A549 (cell line): ENCODE results near the gene GJB1. TPM values are rescaled to one million over a fixed set of nuclear protein-coding genes. Genes with fewer than 3 reads are reported as not detected.

Source experiments
- ATAC-seq, 2 experiments: fragments of 200-7000 bp in 1 of 2; fragments of >200 bp in 1 of 2; cut with Nextera tagmentation in 1 of 2; cut with Tn5 transposase in 1 of 2; 3 replicates each; pipeline versions ENCODE4 v1.8.0 to v1.9.1; 2018 to 2020; ENCODE audit warnings: mild to moderate bottlenecking in 1 of 2, moderate library complexity in 1 of 2
- CTCF ChIA-PET: fragments of 300-600 bp; sonication (Branson Sonifier 250); formaldehyde crosslinking; extraction: SDS; loops from one replicate; lab custom pipeline; 2021; ENCODE audit warnings: antibody characterized with exemption, inconsistent platforms; lab: Yijun Ruan, JAX
- POLR2A ChIA-PET: fragments of 350-600 bp; formaldehyde crosslinking; extraction: SDS; loops from one replicate; lab custom pipeline; 2021; ENCODE audit warnings: antibody characterized with exemption, inconsistent platforms; lab: Yijun Ruan, JAX
- DNase-seq, 2 experiments: peaks; one replicate each; pipeline versions ENCODE4 v3.0.0 to v3.0.0-alpha.2; 2011 to 2016; ENCODE audit warnings: low read depth in 1 of 2, low spot score in 1 of 2
- FAIRE-seq: peaks from 2 replicates; lab custom pipeline; 2011; peaks lifted over from hg19 to GRCh38; lab: Jason Lieb, UNC
- H3K27ac ChIP-seq, 2 experiments: fragments of >200 bp; sonication (Bioruptor Twin); formaldehyde crosslinking; 3 replicates each; pipeline ENCODE4 v1.5.1; 2016 to 2017
- H3K4me1 ChIP-seq: fragments of >200 bp; sonication (Bioruptor Twin); formaldehyde crosslinking; 3 replicates; pipeline ENCODE4 v1.6.1; 2016
- H3K4me2 ChIP-seq: fragments of >200 bp; sonication (Bioruptor Twin); formaldehyde crosslinking; 3 replicates; pipeline ENCODE4 v1.6.1; 2016
- H3K4me3 ChIP-seq: fragments of >200 bp; sonication (Bioruptor Twin); formaldehyde crosslinking; 3 replicates; pipeline ENCODE4 v1.5.1; 2016
- H3K9me3 ChIP-seq: fragments of >200 bp; sonication (Bioruptor Twin); formaldehyde crosslinking; 3 replicates; pipeline ENCODE4 v1.6.1; 2016
- CBX2 ChIP-seq: fragments of 200-600 bp; sonication (generic); IDR thresholded peaks from 2 replicates; pipeline ENCODE4 v1.6.1; 2016; ENCODE audit warnings: low read depth, mild to moderate bottlenecking, borderline replicate concordance
- CHD4 ChIP-seq: fragments of 200-600 bp; sonication (generic); IDR thresholded peaks from 2 replicates; pipeline ENCODE4 v1.6.1; 2016; ENCODE audit warnings: antibody characterized with exemption, mild to moderate bottlenecking, borderline replicate concordance
- EHMT2 ChIP-seq: fragments of 200-600 bp; sonication (generic); IDR thresholded peaks from 2 replicates; pipeline ENCODE4 v1.6.1; 2016; ENCODE audit warnings: antibody characterized with exemption, low read depth, mild to moderate bottlenecking, moderate library complexity
- FOXS1 ChIP-seq: fragments of 250-450 bp; sonication (Bioruptor Pico); IDR thresholded peaks from 2 replicates; pipeline ENCODE4 v1.5.0; 2020; ENCODE audit warnings: mild to moderate bottlenecking, moderate library complexity
- GATA3 ChIP-seq: IDR thresholded peaks from 2 replicates; pipeline ENCODE4 v1.6.1; 2012; ENCODE audit warnings: borderline replicate concordance
- HDAC2 ChIP-seq: fragments of 200-600 bp; sonication (generic); IDR thresholded peaks from 2 replicates; pipeline ENCODE4 v1.6.1; 2016
- HEYL ChIP-seq: fragments of 250-450 bp; sonication (Bioruptor Pico); IDR thresholded peaks from 2 replicates; pipeline ENCODE4 v1.8.0; 2021; ENCODE audit warnings: mild to moderate bottlenecking, moderate library complexity
- HOXB5 ChIP-seq: fragments of 250-450 bp; sonication (Bioruptor Pico); IDR thresholded peaks from 2 replicates; pipeline ENCODE4 v1.5.0; 2020; ENCODE audit warnings: mild to moderate bottlenecking, moderate library complexity
- JUN ChIP-seq, 2 experiments: fragments of >200 bp; sonication (Bioruptor Twin); formaldehyde crosslinking; IDR thresholded peaks; 2 replicates in 1 of 2; 3 replicates in 1 of 2; pipeline ENCODE4 v1.6.1; 2016 to 2017
- JUNB ChIP-seq: fragments of >200 bp; sonication (Bioruptor Twin); formaldehyde crosslinking; IDR thresholded peaks from 2 replicates; pipeline ENCODE4 v1.6.1; 2016
- KDM1A ChIP-seq: fragments of 200-600 bp; sonication (generic); IDR thresholded peaks from 2 replicates; pipeline ENCODE4 v1.6.1; 2016; ENCODE audit warnings: low read depth, mild to moderate bottlenecking
- POLR2A ChIP-seq: IDR thresholded peaks from 2 replicates; pipeline ENCODE4 v1.6.1; 2012; ENCODE audit warnings: mild to moderate bottlenecking, low read length
- POLR2AphosphoS2 ChIP-seq: conservative IDR thresholded peaks from 2 replicates; pipeline ENCODE4 v1.6.1; 2012; ENCODE audit warnings: low read length, improper control_type of control experiment, inconsistent platforms
- RAD21 ChIP-seq, 2 experiments: fragments of >200 bp in 1 of 2; sonication (Bioruptor Twin) in 1 of 2; formaldehyde crosslinking in 1 of 2; IDR thresholded peaks in 1 of 2; conservative IDR thresholded peaks in 1 of 2; 2 replicates in 1 of 2; 3 replicates in 1 of 2; pipeline ENCODE4 v1.6.1; 2012 to 2018; ENCODE audit warnings: inconsistent platforms in 1 of 2
- RCOR1 ChIP-seq: fragments of 150-350 bp; IDR thresholded peaks from 2 replicates; pipeline ENCODE4 v1.6.1; 2014; ENCODE audit warnings: antibody characterized with exemption, low read length, low read depth
- ZC3H11A ChIP-seq: fragments of 450-650 bp; IDR thresholded peaks from 2 replicates; pipeline ENCODE4 v1.6.1; 2014; ENCODE audit warnings: antibody characterized with exemption, mild to moderate bottlenecking
- WGBS: methylation state at CpG from one replicate; pipeline ENCODE4 v1.1.6; 2017; ENCODE audit errors: missing lambda C conversion rate; 5-methylcytosine and 5-hydroxymethylcytosine counted together
- polyA plus RNA-seq, 4 experiments: library from polyadenylated mRNA; depleted of rRNA in 3 of 4; stranded (reverse); fragments of >200 nt; fragmentation: RNase III in 1 of 4; extraction: RNeasy Plus Mini Kit Qiagen cat#74134 plus additional on column Dnase treatment in 1 of 4; gene quantifications; 2 replicates in 3 of 4; 3 replicates in 1 of 4; pipeline ENCODE4 v1.2.3, GENCODE V29; 2011 to 2017
- TF ChIP-seq, protein P1 (sequence below): fragments of 150-350 bp; IDR thresholded peaks from 2 replicates; pipeline ENCODE4 v1.6.1; 2014; ENCODE audit warnings: low read depth, mild to moderate bottlenecking, low read length
- TF ChIP-seq, protein P2 (sequence below): fragments of >200 bp; sonication (Bioruptor Twin); formaldehyde crosslinking; IDR thresholded peaks from 3 replicates; pipeline ENCODE4 v1.6.1; 2016
- TF ChIP-seq, protein P3 (sequence below): fragments of 200-600 bp; sonication (generic); IDR thresholded peaks from 2 replicates; pipeline ENCODE4 v1.6.1; 2016; ENCODE audit warnings: antibody characterized with exemption, mild to moderate bottlenecking, moderate library complexity

GJB1 gene
- polyA plus RNA-seq, 2 of the 4 experiments (the other 2 are of a cell fraction), result 0.13 to 0.39 TPM

DNA sequence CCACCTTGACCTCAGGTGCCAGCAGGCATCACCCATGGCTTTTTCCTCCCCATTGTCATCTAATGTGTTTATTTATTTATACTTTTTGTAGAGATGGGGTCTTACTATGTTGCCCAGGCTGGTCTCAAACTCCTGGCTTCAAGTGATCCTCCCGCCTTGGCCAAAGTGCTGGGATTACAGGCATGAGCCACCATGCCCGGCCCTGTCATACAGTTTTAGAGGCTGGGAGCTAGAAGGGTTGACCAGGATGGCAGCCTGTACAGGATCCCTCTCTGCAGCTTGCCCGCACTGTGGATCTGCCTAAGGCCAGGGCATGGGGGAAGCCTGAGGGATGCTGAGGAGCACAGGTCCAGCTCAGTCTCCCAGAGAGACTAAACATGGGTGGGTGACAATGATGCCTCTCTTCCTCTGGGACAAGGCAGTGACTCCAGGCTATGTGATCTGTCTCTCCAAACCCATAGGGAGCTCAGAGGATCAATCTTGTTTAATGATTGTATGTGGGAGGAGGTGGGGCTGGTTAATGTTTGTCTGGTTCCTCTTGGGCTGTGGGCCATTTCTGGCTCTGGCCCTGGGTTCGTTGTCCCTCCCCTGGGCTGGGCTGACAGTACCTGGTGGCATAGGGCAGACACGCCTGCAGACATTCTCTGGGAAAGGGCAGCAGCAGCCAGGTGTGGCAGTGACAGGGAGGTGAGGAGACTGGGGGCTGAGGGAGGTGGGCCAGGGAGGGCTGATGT is 8.3 kb upstream of the GJB1 start:
- FAIRE-seq, result no peak
- Histone ChIP-seq H3K4me1 (no peaks in the 10 kb centered on the region), H3K27ac (no peak overlapping the region), H3K4me3 (no peak overlapping the region), H3K9me3 (no peaks in the 10 kb centered on the region), H3K4me2 (no peak overlapping the region)
- peak in 1 of 2 experiments; percentile 27; a peak in 1 of 6 replicates for ATAC-seq
- POLR2A ChIA-PET, result no interaction called here
- WGBS, result 41% methylated on average over 4 of the region's 5 CpGs
- no peak for DNase-seq
- CTCF ChIA-PET, result interaction anchor here (1.8 kb wide), 1 partner anchor 40 kb away, joined by 4 read pairs; the partner anchor contains the start of gene ZMYM3
- TF ChIP-seq JUN (IDR thresholded peaks at IDR 0.05), result no peak
- no peak for TF ChIP-seq KDM1A
- TF ChIP-seq ZC3H11A, result no peak
- no peak for TF ChIP-seq RCOR1
- TF ChIP-seq POLR2AphosphoS2, result no peak
- TF ChIP-seq, protein P1, sequence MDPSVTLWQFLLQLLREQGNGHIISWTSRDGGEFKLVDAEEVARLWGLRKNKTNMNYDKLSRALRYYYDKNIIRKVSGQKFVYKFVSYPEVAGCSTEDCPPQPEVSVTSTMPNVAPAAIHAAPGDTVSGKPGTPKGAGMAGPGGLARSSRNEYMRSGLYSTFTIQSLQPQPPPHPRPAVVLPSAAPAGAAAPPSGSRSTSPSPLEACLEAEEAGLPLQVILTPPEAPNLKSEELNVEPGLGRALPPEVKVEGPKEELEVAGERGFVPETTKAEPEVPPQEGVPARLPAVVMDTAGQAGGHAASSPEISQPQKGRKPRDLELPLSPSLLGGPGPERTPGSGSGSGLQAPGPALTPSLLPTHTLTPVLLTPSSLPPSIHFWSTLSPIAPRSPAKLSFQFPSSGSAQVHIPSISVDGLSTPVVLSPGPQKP, result no peak
- TF ChIP-seq, protein P2, sequence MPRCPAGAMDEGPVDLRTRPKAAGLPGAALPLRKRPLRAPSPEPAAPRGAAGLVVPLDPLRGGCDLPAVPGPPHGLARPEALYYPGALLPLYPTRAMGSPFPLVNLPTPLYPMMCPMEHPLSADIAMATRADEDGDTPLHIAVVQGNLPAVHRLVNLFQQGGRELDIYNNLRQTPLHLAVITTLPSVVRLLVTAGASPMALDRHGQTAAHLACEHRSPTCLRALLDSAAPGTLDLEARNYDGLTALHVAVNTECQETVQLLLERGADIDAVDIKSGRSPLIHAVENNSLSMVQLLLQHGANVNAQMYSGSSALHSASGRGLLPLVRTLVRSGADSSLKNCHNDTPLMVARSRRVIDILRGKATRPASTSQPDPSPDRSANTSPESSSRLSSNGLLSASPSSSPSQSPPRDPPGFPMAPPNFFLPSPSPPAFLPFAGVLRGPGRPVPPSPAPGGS, result no peak
- TF ChIP-seq CHD4, result no peak

DNA sequence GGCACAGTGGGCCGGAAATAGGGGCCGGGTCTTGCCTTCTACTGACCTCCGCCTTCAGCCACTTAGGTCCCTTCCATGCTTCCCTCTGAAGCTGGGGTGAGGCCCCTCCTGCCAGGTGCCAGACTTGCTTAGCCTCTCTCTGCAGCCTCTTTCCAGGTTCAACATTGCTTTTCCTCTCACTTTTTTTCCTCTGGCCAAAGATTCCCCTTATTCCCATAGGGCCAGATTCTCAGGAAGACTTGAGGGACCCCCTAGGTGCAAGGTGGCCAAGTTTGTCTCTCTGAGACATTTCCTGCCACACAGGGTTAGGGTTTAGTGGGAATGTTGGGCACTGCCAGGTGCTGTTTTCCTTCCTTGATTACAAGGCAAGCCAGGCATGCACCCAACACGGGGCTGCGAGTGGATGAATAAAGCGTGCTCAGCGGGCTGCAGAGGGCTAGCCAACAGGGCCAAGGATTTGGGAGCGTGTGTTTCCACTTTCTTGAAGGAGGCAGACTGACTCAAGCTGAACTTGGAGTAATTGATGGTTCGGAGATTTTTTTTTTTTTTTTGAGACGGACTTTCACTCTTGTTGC is 7.6 kb upstream of the GJB1 start:
- Histone ChIP-seq H3K4me2 (no peak overlapping the region), H3K4me1 (no peaks in the 10 kb centered on the region), H3K27ac (no peak overlapping the region), H3K9me3 (no peaks in the 10 kb centered on the region), H3K4me3 (no peak overlapping the region)
- TF ChIP-seq, protein P3, sequence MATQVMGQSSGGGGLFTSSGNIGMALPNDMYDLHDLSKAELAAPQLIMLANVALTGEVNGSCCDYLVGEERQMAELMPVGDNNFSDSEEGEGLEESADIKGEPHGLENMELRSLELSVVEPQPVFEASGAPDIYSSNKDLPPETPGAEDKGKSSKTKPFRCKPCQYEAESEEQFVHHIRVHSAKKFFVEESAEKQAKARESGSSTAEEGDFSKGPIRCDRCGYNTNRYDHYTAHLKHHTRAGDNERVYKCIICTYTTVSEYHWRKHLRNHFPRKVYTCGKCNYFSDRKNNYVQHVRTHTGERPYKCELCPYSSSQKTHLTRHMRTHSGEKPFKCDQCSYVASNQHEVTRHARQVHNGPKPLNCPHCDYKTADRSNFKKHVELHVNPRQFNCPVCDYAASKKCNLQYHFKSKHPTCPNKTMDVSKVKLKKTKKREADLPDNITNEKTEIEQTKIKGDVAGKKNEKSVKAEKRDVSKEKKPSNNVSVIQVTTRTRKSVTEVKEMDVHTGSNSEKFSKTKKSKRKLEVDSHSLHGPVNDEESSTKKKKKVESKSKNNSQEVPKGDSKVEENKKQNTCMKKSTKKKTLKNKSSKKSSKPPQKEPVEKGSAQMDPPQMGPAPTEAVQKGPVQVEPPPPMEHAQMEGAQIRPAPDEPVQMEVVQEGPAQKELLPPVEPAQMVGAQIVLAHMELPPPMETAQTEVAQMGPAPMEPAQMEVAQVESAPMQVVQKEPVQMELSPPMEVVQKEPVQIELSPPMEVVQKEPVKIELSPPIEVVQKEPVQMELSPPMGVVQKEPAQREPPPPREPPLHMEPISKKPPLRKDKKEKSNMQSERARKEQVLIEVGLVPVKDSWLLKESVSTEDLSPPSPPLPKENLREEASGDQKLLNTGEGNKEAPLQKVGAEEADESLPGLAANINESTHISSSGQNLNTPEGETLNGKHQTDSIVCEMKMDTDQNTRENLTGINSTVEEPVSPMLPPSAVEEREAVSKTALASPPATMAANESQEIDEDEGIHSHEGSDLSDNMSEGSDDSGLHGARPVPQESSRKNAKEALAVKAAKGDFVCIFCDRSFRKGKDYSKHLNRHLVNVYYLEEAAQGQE, result no peak
- no peak for TF ChIP-seq CBX2
- no peak for TF ChIP-seq EHMT2
- no peak for TF ChIP-seq HEYL (CRISPR knock-in tag)
- TF ChIP-seq ZC3H11A, result no peak
- TF ChIP-seq JUNB, result no peak
- no peak for TF ChIP-seq HDAC2
- no peak for TF ChIP-seq JUN (IDR thresholded peaks at IDR 0.05)
- TF ChIP-seq GATA3, result no peak
- TF ChIP-seq FOXS1 (CRISPR knock-in tag), result no peak
- WGBS, result 70% methylated on average over 9 of the region's 10 CpGs
- POLR2A ChIA-PET, result no interaction called here
- ATAC-seq, result no peak
- CTCF ChIA-PET, result no interaction called here
- no peak for FAIRE-seq
- no peak for DNase-seq

DNA sequence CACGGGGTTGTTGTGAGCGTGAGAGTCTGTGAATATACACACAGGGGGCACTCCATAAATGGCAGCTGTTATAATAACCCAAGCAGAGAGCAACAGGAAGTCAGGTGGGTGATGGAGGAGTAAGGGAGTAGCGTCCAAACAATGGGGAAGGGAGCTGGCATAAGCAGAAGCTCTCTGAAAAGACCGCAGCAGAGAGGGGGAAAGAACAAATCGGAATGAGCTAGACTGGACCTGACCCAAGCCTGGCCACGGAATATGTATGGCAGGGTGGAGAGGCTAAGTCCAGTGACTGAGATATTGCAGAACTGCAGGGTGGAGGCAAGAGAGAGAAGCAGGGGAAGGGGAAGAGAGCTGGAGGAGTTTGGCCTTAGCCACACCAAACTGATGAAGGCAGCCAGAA is 6.5 kb upstream of the GJB1 start:
- CTCF ChIA-PET, result no interaction called here
- no peak overlapping the region for H3K27ac ChIP-seq
- no peaks in the 10 kb centered on the region for H3K9me3 ChIP-seq
- POLR2A ChIA-PET, result no interaction called here
- no peak overlapping the region for H3K4me2 ChIP-seq
- TF ChIP-seq RAD21 (conservative IDR thresholded peaks at IDR 0.05 in 1 of 2, IDR thresholded peaks at IDR 0.05 in 1 of 2), result no peak
- no peak for TF ChIP-seq POLR2A
- TF ChIP-seq CHD4, result no peak
- no peak for TF ChIP-seq JUN (IDR thresholded peaks at IDR 0.05)
- TF ChIP-seq HOXB5 (CRISPR knock-in tag), result no peak
- FAIRE-seq (no peak), ATAC-seq (no peak), DNase-seq (no peak)
- 71% methylated on average over 6 of the region's 6 CpGs for WGBS
- H3K4me3 ChIP-seq, result no peak overlapping the region
- no peaks in the 10 kb centered on the region for H3K4me1 ChIP-seq
